CD14-positive monocyte (primary cell): ENCODE data around the gene KAT2B. TPM values are rescaled to one million over a fixed set of nuclear protein-coding genes. Genes with fewer than 3 reads are reported as not detected.

Experiments
- DNase-seq, 3 donors: peaks; one replicate each; pipeline ENCODE4 v3.0.0-alpha.2; 2011 to 2022
- H2AFZ ChIP-seq: 2 replicates; pipeline ENCODE4 v1.6.0; 2012; ENCODE audit warnings: mild to moderate bottlenecking, low read depth, low read length, inconsistent platforms; ENCODE audit not compliant: insufficient read depth, poor library complexity, severe bottlenecking
- H3K27ac ChIP-seq, 2 donors: 1 replicate in 1 of 2; 2 replicates in 1 of 2; pipeline ENCODE4 v1.5.1; 2012 to 2013; ENCODE audit warnings: low read length in 2 of 2, control low read depth in 1 of 2, inconsistent platforms in 1 of 2, low read depth in 1 of 2, mild to moderate bottlenecking in 1 of 2
- H3K27me3 ChIP-seq, 2 donors: one replicate each; pipeline versions ENCODE4 v1.6.0 to v1.6.1; 2011 to 2013; ENCODE audit warnings: low read length in 2 of 2; ENCODE audit not compliant: control insufficient read depth in 2 of 2, insufficient read depth in 2 of 2
- H3K36me3 ChIP-seq, 2 donors: replicated peaks in 1 of 2; 1 replicate in 1 of 2; 2 replicates in 1 of 2; pipeline versions ENCODE4 v1.5.1 to v1.6.1; 2012 to 2013; ENCODE audit warnings: low read length in 2 of 2, control low read depth in 1 of 2, inconsistent platforms in 1 of 2, mild to moderate bottlenecking in 1 of 2; ENCODE audit not compliant: insufficient read depth in 2 of 2, control insufficient read depth in 1 of 2
- H3K4me1 ChIP-seq, 2 donors: 1 replicate in 1 of 2; 2 replicates in 1 of 2; pipeline versions ENCODE4 v1.5.1 to v1.6.1; 2012 to 2013; ENCODE audit warnings: low read length in 2 of 2, control low read depth in 1 of 2, inconsistent platforms in 1 of 2, mild to moderate bottlenecking in 1 of 2, moderate library complexity in 1 of 2; ENCODE audit not compliant: insufficient read depth in 2 of 2, control insufficient read depth in 1 of 2
- H3K4me2 ChIP-seq: replicated peaks from 2 replicates; pipeline ENCODE3; 2012; ENCODE audit warnings: low read length, moderate library complexity, mild to moderate bottlenecking; ENCODE audit not compliant: poor library complexity, severe bottlenecking; ENCODE audit errors: extremely low read depth
- H3K4me3 ChIP-seq, 3 experiments: fragments of 200-600 bp in 1 of 3; sonication (generic) in 1 of 3; replicated peaks in 1 of 3; 1 replicate in 2 of 3; 2 replicates in 1 of 3; pipeline ENCODE4 v1.5.1; 2011 to 2013; ENCODE audit warnings: low read length in 3 of 3, mild to moderate bottlenecking in 3 of 3, control low read depth in 2 of 3, low read depth in 2 of 3, inconsistent platforms in 1 of 3, moderate library complexity in 1 of 3
- H3K79me2 ChIP-seq: 2 replicates; pipeline ENCODE4 v1.6.0; 2012; ENCODE audit warnings: mild to moderate bottlenecking, control low read depth, inconsistent platforms, low read length, moderate library complexity; ENCODE audit not compliant: insufficient read depth
- H3K9ac ChIP-seq: 2 replicates; pipeline ENCODE4 v1.6.0; 2017; ENCODE audit warnings: low read length, mild to moderate bottlenecking; ENCODE audit not compliant: insufficient read depth, poor library complexity, severe bottlenecking
- H3K9me3 ChIP-seq, 2 donors: replicated peaks in 1 of 2; 1 replicate in 1 of 2; 2 replicates in 1 of 2; pipeline versions ENCODE4 v1.5.1 to v1.6.1; 2012 to 2013; ENCODE audit warnings: low read length in 2 of 2, control low read depth in 1 of 2; ENCODE audit not compliant: control insufficient read depth in 1 of 2, insufficient read depth in 1 of 2
- H4K20me1 ChIP-seq: 2 replicates; pipeline ENCODE4 v1.6.0; 2012; ENCODE audit warnings: mild to moderate bottlenecking, low read length, control low read depth, moderate library complexity; ENCODE audit not compliant: insufficient read depth
- H3K27ac Mint-ChIP-seq, 7 donors: one replicate each; pipeline ENCODE4 v1.8.0; 2020; ENCODE audit warnings: mild to moderate bottlenecking in 7 of 7, mixed read lengths in 7 of 7, moderate library complexity in 6 of 7, inconsistent platforms in 2 of 7
- H3K27me3 Mint-ChIP-seq, 3 donors: one replicate each; pipeline ENCODE4 v1.8.0; 2021 to 2022; ENCODE audit warnings: low read depth in 3 of 3, mild to moderate bottlenecking in 3 of 3, mixed read lengths in 3 of 3, moderate library complexity in 3 of 3, inconsistent platforms in 1 of 3
- H3K36me3 Mint-ChIP-seq, 2 donors: one replicate each; pipeline ENCODE4 v1.8.0; 2020; ENCODE audit warnings: mixed read lengths in 2 of 2, inconsistent platforms in 1 of 2, mild to moderate bottlenecking in 1 of 2
- H3K4me1 Mint-ChIP-seq: one replicate; pipeline ENCODE4 v1.8.0; 2020; ENCODE audit warnings: mild to moderate bottlenecking, mixed read lengths
- H3K4me3 Mint-ChIP-seq, 2 donors: one replicate each; pipeline ENCODE4 v1.8.0; 2020; ENCODE audit warnings: mild to moderate bottlenecking in 2 of 2, mixed read lengths in 2 of 2, moderate library complexity in 1 of 2
- H3K9me3 Mint-ChIP-seq, 7 donors: one replicate each; pipeline ENCODE4 v1.8.0; 2020 to 2022; ENCODE audit warnings: mixed read lengths in 7 of 7, mild to moderate bottlenecking in 6 of 7, moderate library complexity in 6 of 7, inconsistent platforms in 2 of 7
- WGBS: methylation state at CpG from one replicate; pipeline ENCODE4 v1.1.5; 2013; ENCODE audit warnings: missing lambda C conversion rate; ENCODE audit not compliant: insufficient coverage; 5-methylcytosine and 5-hydroxymethylcytosine counted together
- intact Hi-C, 2 donors: fragments of 100-400 bp; cut with micrococcal nuclease; formaldehyde crosslinking; loops; one replicate each; pipeline versions ENCODE4 v1.15.0 to v1.15.1; 2023
- polyA plus RNA-seq, 3 donors: library from polyadenylated mRNA; depleted of rRNA in 1 of 3; unstranded in 2 of 3; stranded (reverse) in 1 of 3; fragments of 300-500 nt in 2 of 3; fragments of >200 nt in 1 of 3; fragmentation: Illumina TruSeq in 2 of 3; gene quantifications; 1 replicate in 2 of 3; 2 replicates in 1 of 3; pipeline ENCODE4 v1.2.3, GENCODE V29; 2012 to 2021
- TF ChIP-seq, protein P1 (sequence below): fragments of 200-600 bp; IDR thresholded peaks from one replicate; pipeline ENCODE4 v1.8.0; 2022; ENCODE audit warnings: antibody characterized with exemption, mild to moderate bottlenecking

The KAT2B gene
- polyA plus RNA-seq, 3 donors = 2.7 to 14.6 (median 3.5) TPM

DNA sequence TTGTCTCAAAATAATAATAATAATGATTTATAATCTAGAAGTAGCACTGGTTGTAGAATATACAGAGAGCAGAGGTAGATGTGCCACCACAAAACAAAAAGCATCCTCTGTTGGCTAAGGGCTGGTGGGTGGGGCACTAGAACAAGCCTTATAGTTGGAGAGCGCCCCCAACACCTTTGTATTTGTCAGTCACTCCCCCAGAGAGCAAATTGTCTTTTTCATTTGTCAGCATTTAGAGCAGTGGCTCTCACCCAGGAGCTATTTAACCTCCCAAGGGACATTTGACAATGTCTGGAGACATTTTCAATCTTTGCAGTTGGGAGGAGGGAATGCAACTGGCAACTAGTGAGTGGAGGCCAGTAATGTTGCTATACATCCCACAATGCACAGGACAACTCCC, 6.3 kb downstream of the KAT2B start:
- WGBS = no CpG with 5 or more reads among the region's 1 CpG
- Mint-ChIP-seq H3K9me3 (peaks cover 0 to 3% (median 0%) of the 10 kb centered on the region in 7 donors), H3K27me3 (peaks cover 0 to 6% (median 0%) of the 10 kb centered on the region in 3 donors), H3K36me3 (peaks cover 4% of the 10 kb centered on the region in 2 donors), H3K4me3 (no peak overlapping the region), H3K4me1 (peaks cover 53% of the 10 kb centered on the region), H3K27ac (no peak overlapping the region)
- no peaks in the 10 kb centered on the region for H3K9me3 ChIP-seq
- H2AFZ ChIP-seq = no peak overlapping the region
- no peaks in the 10 kb centered on the region for H3K36me3 ChIP-seq
- intact Hi-C loops = loop anchor here in 1 of 2 donors (10.0 kb wide), 1 partner anchor 138 kb away; the partner anchor contains the start of gene SGO1
- H3K27ac ChIP-seq = peak overlapping the region in 1 of 2 donors; percentile 14
- peaks cover 40 to 60% of the 10 kb centered on the region in 2 donors for H3K4me1 ChIP-seq
- H3K27me3 ChIP-seq = no peaks in the 10 kb centered on the region
- peaks cover 27% of the 10 kb centered on the region for H4K20me1 ChIP-seq
- no peak overlapping the region for H3K4me3 ChIP-seq
- TF ChIP-seq, protein P1, sequence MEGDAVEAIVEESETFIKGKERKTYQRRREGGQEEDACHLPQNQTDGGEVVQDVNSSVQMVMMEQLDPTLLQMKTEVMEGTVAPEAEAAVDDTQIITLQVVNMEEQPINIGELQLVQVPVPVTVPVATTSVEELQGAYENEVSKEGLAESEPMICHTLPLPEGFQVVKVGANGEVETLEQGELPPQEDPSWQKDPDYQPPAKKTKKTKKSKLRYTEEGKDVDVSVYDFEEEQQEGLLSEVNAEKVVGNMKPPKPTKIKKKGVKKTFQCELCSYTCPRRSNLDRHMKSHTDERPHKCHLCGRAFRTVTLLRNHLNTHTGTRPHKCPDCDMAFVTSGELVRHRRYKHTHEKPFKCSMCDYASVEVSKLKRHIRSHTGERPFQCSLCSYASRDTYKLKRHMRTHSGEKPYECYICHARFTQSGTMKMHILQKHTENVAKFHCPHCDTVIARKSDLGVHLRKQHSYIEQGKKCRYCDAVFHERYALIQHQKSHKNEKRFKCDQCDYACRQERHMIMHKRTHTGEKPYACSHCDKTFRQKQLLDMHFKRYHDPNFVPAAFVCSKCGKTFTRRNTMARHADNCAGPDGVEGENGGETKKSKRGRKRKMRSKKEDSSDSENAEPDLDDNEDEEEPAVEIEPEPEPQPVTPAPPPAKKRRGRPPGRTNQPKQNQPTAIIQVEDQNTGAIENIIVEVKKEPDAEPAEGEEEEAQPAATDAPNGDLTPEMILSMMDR = no peak
- DNase-seq = no peak
- no peak overlapping the region for H3K4me2 ChIP-seq
- H3K9ac ChIP-seq = no peak overlapping the region
- peaks cover 97% of the 10 kb centered on the region for H3K79me2 ChIP-seq

DNA sequence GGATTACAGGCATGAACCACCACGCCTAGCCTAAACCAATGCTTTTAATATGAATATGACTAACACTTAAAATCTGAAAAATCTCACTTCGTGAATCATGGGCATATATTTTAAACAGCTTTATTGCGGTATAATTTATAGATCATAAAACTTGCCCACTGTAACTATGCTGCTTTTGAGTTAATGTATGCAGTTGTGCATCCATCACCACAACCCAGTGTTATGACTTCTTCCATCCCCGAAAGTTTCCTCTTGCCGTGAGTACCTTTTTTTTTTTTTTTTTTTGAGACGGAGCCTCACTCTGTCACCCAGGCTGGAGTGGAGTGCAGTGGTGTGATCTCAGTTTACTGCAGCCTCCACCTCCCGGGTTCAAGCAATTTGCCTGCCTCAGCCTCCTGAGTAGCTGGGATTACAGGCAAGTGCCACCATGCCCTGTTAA, 7.1 kb downstream of the KAT2B start:
- H4K20me1 ChIP-seq = peaks cover 23% of the 10 kb centered on the region
- H3K4me1 ChIP-seq = peaks cover 32 to 52% of the 10 kb centered on the region in 2 donors
- peaks cover 0 to 3% (median 0%) of the 10 kb centered on the region in 7 donors for H3K9me3 Mint-ChIP-seq
- 100% methylated on average over 3 of the region's 7 CpGs for WGBS
- H3K9ac ChIP-seq = no peak overlapping the region
- peaks cover 0 to 6% (median 0%) of the 10 kb centered on the region in 3 donors for H3K27me3 Mint-ChIP-seq
- H3K4me2 ChIP-seq = no peak overlapping the region
- no peak overlapping the region for H3K4me3 ChIP-seq
- no peak overlapping the region for H2AFZ ChIP-seq
- intact Hi-C loops = loop anchor here in 1 of 2 donors (10.0 kb wide), 1 partner anchor 137 kb away; the partner anchor contains the start of gene SGO1
- DNase-seq = no peak
- peaks cover 45% of the 10 kb centered on the region for H3K4me1 Mint-ChIP-seq
- no peaks in the 10 kb centered on the region for H3K9me3 ChIP-seq
- peak overlapping the region; percentile 5 to 69 for H3K27ac ChIP-seq
- H3K4me3 Mint-ChIP-seq = peak overlapping the region in 1 of 2 donors; percentile 34
- H3K27me3 ChIP-seq = no peaks in the 10 kb centered on the region
- TF ChIP-seq, protein P1 = no peak
- no peaks in the 10 kb centered on the region for H3K36me3 ChIP-seq
- H3K79me2 ChIP-seq = peaks cover 97% of the 10 kb centered on the region
- H3K27ac Mint-ChIP-seq = peak overlapping the region; percentile 11 to 81 (median 46)
- peaks cover 4% of the 10 kb centered on the region in 2 donors for H3K36me3 Mint-ChIP-seq
